Measurements from ENCODE around the gene MICAL1.

MICAL1 gene

GRCh38 chr6:109455437-109456110, at the start of gene MICAL1:
Gene MICAL1 (minus strand): TSS chr6:109455772. CDS start chr6:109454196, 1,576 bp downstream.
- peak; percentile 83 for DNase-seq

DNA sequence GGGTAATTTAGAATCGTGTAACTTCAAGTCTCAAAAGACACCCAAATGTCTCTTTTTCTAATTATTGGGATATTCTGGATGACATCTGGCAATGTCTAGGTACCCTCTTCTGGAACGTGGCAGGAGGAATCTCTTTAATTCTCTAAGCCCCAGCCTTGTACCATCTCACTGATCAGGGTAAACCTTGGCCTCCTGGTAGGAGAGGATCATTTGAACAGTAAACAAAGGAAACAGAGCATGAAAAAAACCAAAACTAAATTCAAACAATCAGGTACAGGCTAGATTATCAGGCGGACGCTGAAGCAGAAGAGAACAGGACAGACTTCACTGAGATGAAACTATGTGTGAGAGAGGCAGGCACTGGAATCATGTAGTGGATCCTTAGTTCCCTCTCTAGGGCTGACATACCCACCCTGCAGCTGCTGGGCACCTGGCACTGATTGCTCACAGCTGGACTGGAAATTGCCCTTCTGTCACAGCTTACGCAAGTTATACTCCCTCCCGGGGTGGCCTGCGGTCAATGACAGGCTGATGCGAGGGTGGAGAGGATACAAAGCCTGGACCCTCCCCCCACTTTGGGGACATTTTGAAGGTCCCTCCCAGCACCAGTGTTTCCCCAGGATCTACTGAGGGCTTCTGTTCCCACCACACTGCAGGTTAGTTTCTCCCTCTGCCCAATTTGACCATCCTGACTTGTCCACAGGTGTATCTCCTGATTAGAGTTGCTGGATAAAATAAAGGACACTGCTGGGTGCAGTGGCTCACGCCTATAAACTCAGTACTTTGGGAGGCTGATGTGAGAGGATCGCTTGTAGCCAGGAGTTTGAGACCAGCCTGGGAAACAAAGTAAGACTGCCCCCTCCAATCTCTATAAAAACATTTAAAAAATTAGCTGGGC, 48.0 kb upstream of the MICAL1 start:
- DNase-seq, result peak; percentile 71

GRCh38 chr6:109498936-109499335, 43.4 kb upstream of the MICAL1 start:
- DNase-seq, result no peak

DNA sequence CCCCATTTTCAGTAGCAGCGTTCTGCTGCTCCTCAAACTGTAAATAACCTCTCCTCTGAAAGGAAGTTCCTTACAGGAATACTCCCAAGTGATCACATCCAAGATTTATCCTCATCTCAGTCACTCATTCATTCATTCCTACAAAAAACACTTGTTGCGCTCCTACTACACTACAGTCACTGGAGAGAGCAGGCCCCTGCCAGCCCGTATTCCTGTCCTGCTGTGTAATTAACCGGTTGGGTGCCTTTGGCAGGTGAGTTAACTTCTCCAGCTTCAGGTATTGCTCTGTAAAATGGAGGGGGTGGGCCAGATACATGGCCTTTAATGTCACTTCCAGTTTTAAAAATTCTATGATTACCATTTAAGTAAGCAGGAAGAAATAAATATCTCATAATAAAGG, 42.5 kb upstream of the MICAL1 start:
- DNase-seq, result no peak

DNA sequence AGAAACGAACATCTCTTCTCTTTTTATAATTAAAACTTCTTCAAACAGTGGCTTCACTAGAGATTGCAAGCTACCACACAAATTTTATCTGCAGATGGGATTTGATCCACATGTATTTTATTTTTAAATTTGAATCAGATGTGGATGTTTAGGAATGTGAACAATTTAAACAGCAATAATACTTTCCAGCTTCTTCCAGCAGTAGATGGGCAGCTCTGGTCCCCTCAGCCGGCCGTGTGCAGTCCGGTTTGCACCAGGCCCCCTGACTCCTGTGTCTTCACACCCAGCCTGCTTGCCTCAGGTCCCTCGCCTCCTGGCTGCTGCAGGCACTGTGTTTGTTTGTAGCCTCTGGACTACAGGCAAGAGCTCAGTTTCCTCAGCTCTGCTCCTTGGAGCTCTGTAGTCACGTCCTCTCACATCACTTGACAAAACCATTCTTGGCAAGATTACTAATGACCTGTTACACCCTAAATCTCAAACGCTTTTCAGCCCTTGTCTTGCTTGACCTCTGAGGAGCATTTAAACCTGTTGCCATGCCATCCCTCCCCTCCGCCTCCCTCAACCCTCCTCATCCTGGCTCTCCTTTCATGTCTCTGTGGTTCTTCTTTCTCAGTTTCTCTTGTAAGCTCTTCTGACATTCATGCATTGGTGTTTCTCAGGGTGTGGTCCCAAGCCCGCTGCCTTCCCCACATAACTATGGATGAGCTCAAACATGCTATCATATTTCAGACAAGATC, 40.6 kb upstream of the MICAL1 start:
- DNase-seq, result no peak

DNA sequence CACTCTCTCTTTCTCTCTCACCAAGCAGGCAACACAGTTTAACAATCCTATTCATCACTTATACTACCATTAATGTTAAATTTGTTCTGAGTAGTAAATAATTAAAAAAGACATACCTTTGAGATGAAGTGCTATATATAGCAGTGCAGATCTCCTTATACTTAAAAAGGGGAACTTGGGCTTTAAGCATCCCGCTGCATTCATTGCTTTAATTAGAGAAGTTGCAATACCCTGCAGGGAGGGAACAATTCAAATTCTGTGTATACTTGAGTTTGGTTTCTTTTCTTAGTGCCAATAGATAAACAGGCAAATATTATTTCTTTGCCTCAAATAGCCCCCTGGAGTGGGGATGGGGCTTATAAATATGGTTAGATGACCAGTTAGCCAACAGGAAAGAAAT, 38.3 kb upstream of the MICAL1 start:
- DNase-seq, result no peak

GRCh38 chr6:109491207-109491938, 35.8 kb upstream of the MICAL1 start:
- DNase-seq, result no peak

GRCh38 chr6:109490713-109491112, 35.1 kb upstream of the MICAL1 start:
- no peak for DNase-seq

GRCh38 chr6:109488001-109488400, 32.4 kb upstream of the MICAL1 start:
- DNase-seq, result no peak

GRCh38 chr6:109486068-109486467, 30.5 kb upstream of the MICAL1 start:
- DNase-seq, result no peak

GRCh38 chr6:109485266-109485935, 29.8 kb upstream of the MICAL1 start:
- no peak for DNase-seq

- DNase-seq, result peak; percentile 40
These were observed 28.6 kb upstream of the MICAL1 start for GRCh38 chr6:109484122-109484521.

DNA sequence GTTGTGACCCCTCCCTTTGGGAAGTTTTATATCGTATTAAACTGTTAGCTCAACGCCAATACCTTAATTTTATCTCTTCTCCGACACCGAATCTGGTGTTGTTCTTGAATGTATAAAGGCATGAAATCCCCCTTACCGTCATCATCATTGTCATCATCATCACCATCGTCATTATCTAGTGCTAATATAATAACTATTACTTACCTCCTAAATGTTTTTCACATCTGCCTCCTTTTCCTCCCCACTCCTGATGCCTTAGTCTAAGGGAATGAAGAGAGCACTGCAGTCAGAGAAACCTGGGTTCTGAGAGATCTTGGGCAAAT, 28.1 kb upstream of the MICAL1 start:
- no peak for DNase-seq

GRCh38 chr6:109482905-109483734, 27.5 kb upstream of the MICAL1 start, which contains the start of gene ZBTB24:
Gene ZBTB24 (minus strand): TSS chr6:109483219. CDS start chr6:109482026, 1,193 bp downstream.
- DNase-seq, result peak; percentile 92

- DNase-seq, result no peak
These were observed 25.5 kb upstream of the MICAL1 start for GRCh38 chr6:109480993-109481480.

- DNase-seq, result no peak
These were observed 23.5 kb upstream of the MICAL1 start for GRCh38 chr6:109478841-109479624.

- no peak for DNase-seq
These were observed 22.7 kb upstream of the MICAL1 start for GRCh38 chr6:109478222-109478805.

DNA sequence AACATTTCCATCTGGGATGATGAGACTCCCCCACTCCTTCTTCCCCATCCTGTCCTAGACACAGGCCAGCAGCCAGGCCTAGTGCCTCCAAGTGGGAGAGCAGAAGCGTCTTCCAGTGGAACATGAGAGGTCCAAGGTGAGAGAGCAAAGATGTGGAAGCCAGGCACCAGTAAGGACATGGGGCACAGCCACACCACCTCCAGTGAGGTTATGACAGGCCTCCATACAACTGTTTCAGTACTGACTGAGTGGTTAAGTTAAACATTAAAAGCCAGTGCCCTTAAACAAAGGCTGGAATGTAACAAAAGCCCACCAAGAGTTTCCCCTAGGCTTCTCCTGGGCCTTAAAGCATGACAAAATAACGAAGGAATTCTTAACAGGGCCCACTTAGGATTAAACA, 22.2 kb upstream of the MICAL1 start:
- DNase-seq, result no peak

GRCh38 chr6:109477184-109477583, 21.6 kb upstream of the MICAL1 start:
- no peak for DNase-seq

- no peak for DNase-seq
These were observed 20.1 kb upstream of the MICAL1 start for GRCh38 chr6:109475625-109476024.

Data from right hindlimb (tissue), 1 donor.